Right lobe of liver (tissue), 6 donors: Measurements from ENCODE around the gene PIGZ. TPM values are rescaled to one million over a fixed set of nuclear protein-coding genes. Genes with fewer than 3 reads are reported as not detected.

Experiments
- ATAC-seq, 4 donors: fragments of 200-7000 bp; cut with Tn5 transposase; one replicate each; pipeline ENCODE4 v1.9.1; 2020; ENCODE audit warnings: mild to moderate bottlenecking in 4 of 4, moderate library complexity in 4 of 4
- DNase-seq, 3 donors: peaks; one replicate each; pipeline ENCODE4 v3.0.0-alpha.2; 2020
- H3K27ac ChIP-seq, 3 donors: fragments of 200-600 bp; one replicate each; pipeline ENCODE4 v1.8.0; 2022
- H3K27me3 ChIP-seq, 2 donors: fragments of 200-600 bp; one replicate each; pipeline ENCODE4 v1.8.0; 2022
- H3K36me3 ChIP-seq, 4 donors: fragments of 200-600 bp; sonication (generic) in 1 of 4; one replicate each; pipeline versions ENCODE4 v1.5.1 to v1.8.0; 2017 to 2022; ENCODE audit warnings: control low read depth in 1 of 4
- H3K4me1 ChIP-seq, 4 donors: fragments of 200-600 bp; sonication (generic) in 1 of 4; one replicate each; pipeline versions ENCODE4 v1.5.1 to v1.8.0; 2017 to 2022; ENCODE audit warnings: control low read depth in 1 of 4
- H3K4me3 ChIP-seq, 3 donors: fragments of 200-600 bp; one replicate each; pipeline ENCODE4 v1.8.0; 2022
- H3K9me3 ChIP-seq, 4 donors: fragments of 200-600 bp; sonication (generic) in 1 of 4; one replicate each; pipeline versions ENCODE4 v1.5.1 to v1.8.0; 2017 to 2022; ENCODE audit warnings: control low read depth in 1 of 4
- CTCF ChIP-seq, 4 donors: fragments of 200-600 bp in 3 of 4; fragments of 450-650 bp in 1 of 4; IDR thresholded peaks; one replicate each; pipeline versions ENCODE4 v1.5.1 to v1.8.0; 2016 to 2022; ENCODE audit warnings: antibody characterized with exemption in 4 of 4, mild to moderate bottlenecking in 2 of 4
- POLR2A ChIP-seq: fragments of 450-650 bp; IDR thresholded peaks from one replicate; pipeline ENCODE4 v1.6.1; 2017; ENCODE audit warnings: antibody characterized with exemption, mild to moderate bottlenecking
- WGBS: methylation state at CpG from one replicate; pipeline ENCODE4 v1.1.6; 2018; ENCODE audit warnings: low coverage, low lambda C conversion rate; ENCODE audit not compliant: insufficient coverage; ENCODE audit errors: missing lambda C conversion rate; 5-methylcytosine and 5-hydroxymethylcytosine counted together
- intact Hi-C, 2 donors: fragments of 100-400 bp; cut with DNase I; formaldehyde crosslinking; loops; one replicate each; pipeline versions ENCODE4 v1.11.2 to v1.14.1; 2022
- total RNA-seq, 6 experiments: library from RNA; depleted of rRNA in 2 of 6; stranded (reverse); fragments of >200 nt in 2 of 6; fragmentation: NEBNext Ultra II Directional in 3 of 6; extraction: Animal tissue kit (Norgen Biotek cat#: 25700) in 3 of 6; gene quantifications; one replicate each; pipeline versions ENCODE4 v1.1.0 to v1.2.4, GENCODE V29; 2016 to 2023
- donor health status: DM: no; HTN: yes; CAD: no.
- donor health status: DM: no; HTN: no; CAD: no.
- donor health status: DM: no; HTN: no; CAD: no.
- donor health status: DM: no; HTN: yes; CAD: no.
- donor health status: DM: no; HTN: yes; CAD: no.

The PIGZ gene
- total RNA-seq, 6 experiments from 2014 or later = 1.2 to 2.8 (median 2.4) TPM

- no peaks in the 10 kb centered on the region for H3K9me3 ChIP-seq
- H3K36me3 ChIP-seq = no peaks in the 10 kb centered on the region
- no peak overlapping the region for H3K27ac ChIP-seq
- intact Hi-C loops = loop anchor here in 1 of 2 donors (10.0 kb wide), 1 partner anchor 122 kb away; no protein-coding TSS in a partner anchor
- WGBS = 90% methylated on average over 23 of the region's 47 CpGs
- no peak overlapping the region for H3K4me3 ChIP-seq
- H3K27me3 ChIP-seq = no peaks in the 10 kb centered on the region
- no peak for ATAC-seq
- no peak for TF ChIP-seq CTCF (IDR thresholded peaks at IDR 0.05)
- no peak for TF ChIP-seq POLR2A
- H3K4me1 ChIP-seq = peaks cover 0 to 6% (median 0%) of the 10 kb centered on the region in 4 donors
- no peak for DNase-seq
Measured at GRCh38 chr3:196966526-196967401, 1.9 kb downstream of the PIGZ start.

- ATAC-seq = no peak
Measured at GRCh38 chr3:196965804-196966173, 2.8 kb downstream of the PIGZ start.

GRCh38 chr3:196965112-196965803, 3.4 kb downstream of the PIGZ start:
- Histone ChIP-seq H3K9me3 (no peaks in the 10 kb centered on the region), H3K27me3 (no peaks in the 10 kb centered on the region), H3K4me3 (no peak overlapping the region), H3K36me3 (no peaks in the 10 kb centered on the region), H3K27ac (no peak overlapping the region), H3K4me1 (peaks cover 0 to 6% (median 0%) of the 10 kb centered on the region in 4 donors)
- intact Hi-C loops = loop anchor here in 1 of 2 donors (10.0 kb wide), 1 partner anchor 120 kb away; no protein-coding TSS in a partner anchor
- no peak for TF ChIP-seq POLR2A
- TF ChIP-seq CTCF (IDR thresholded peaks at IDR 0.05) = no peak
- DNase-seq (no peak), ATAC-seq (no peak)
- 95% methylated on average over 7 of the region's 11 CpGs for WGBS

More at GRCh38 chr3:196965804-196966173, 2.8 kb downstream of the PIGZ start:
- TF ChIP-seq CTCF (IDR thresholded peaks at IDR 0.05) (no peak), POLR2A (no peak)
- peaks cover 0 to 6% (median 0%) of the 10 kb centered on the region in 4 donors for H3K4me1 ChIP-seq
- H3K27me3 ChIP-seq = no peaks in the 10 kb centered on the region
- H3K36me3 ChIP-seq = no peaks in the 10 kb centered on the region
- H3K4me3 ChIP-seq = no peak overlapping the region
- intact Hi-C loops = loop anchor here in 1 of 2 donors (10.0 kb wide), 1 partner anchor 121 kb away; no protein-coding TSS in a partner anchor
- 95% methylated on average over 8 of the region's 10 CpGs for WGBS
- H3K9me3 ChIP-seq = no peaks in the 10 kb centered on the region
- DNase-seq = no peak
- H3K27ac ChIP-seq = no peak overlapping the region

- Histone ChIP-seq H3K4me3 (no peak overlapping the region), H3K27ac (no peak overlapping the region), H3K36me3 (no peaks in the 10 kb centered on the region), H3K27me3 (no peaks in the 10 kb centered on the region), H3K9me3 (no peaks in the 10 kb centered on the region), H3K4me1 (peaks cover 0 to 6% (median 0%) of the 10 kb centered on the region in 4 donors)
- 90% methylated on average over 2 of the region's 2 CpGs for WGBS
- no peak for ATAC-seq
- intact Hi-C loops = loop anchor here in 1 of 2 donors (10.0 kb wide), 1 partner anchor 119 kb away; no protein-coding TSS in a partner anchor
- TF ChIP-seq CTCF (IDR thresholded peaks at IDR 0.05) (no peak), POLR2A (no peak)
- no peak for DNase-seq
Measured at GRCh38 chr3:196963631-196963953, 5.0 kb downstream of the PIGZ start.
